GM12878 (cell line): Measurements from ENCODE around the gene NFYB. TPM values are rescaled to one million over a fixed set of nuclear protein-coding genes. Genes with fewer than 3 reads are reported as not detected.
A peak's percentile ranks its signal among the peaks of the same experiment; 100 is the strongest.

Source experiments
- ATAC-seq: fragments of 200-7000 bp; cut with Tn5 transposase; 3 replicates; pipeline ENCODE4 v1.9.1; 2020; ENCODE audit warnings: mild to moderate bottlenecking, moderate library complexity
- Bru-seq: library from RNA; stranded (reverse); fragments of 400-500 nt; gene quantifications from one replicate; lab custom pipeline; 2021; lab: Mats Ljungman, UMichigan
- BruChase-seq, 2 experiments: library from RNA; stranded (reverse); fragments of 400-500 nt; gene quantifications; one replicate each; lab custom pipeline; 2021; lab: Mats Ljungman, UMichigan
- BruUV-seq: library from RNA; stranded (reverse); fragments of 400-500 nt; replicated peaks from 2 replicates; lab custom pipeline; 2021; lab: Mats Ljungman, UMichigan
- CTCF ChIA-PET: fragments of 300-600 bp; sonication (Branson Sonifier 250); formaldehyde crosslinking; extraction: SDS; loops from one replicate; lab custom pipeline; 2021; ENCODE audit warnings: inconsistent platforms; lab: Yijun Ruan, JAX
- POLR2A ChIA-PET: fragments of 350-600 bp; formaldehyde crosslinking; extraction: SDS; loops from one replicate; lab custom pipeline; 2021; ENCODE audit warnings: inconsistent platforms; lab: Charles Lee
- RAD21 ChIA-PET: fragments of 300-600 bp; sonication (Branson Sonifier 250); formaldehyde crosslinking; loops from one replicate; lab custom pipeline; 2023; ENCODE audit warnings: antibody characterized with exemption; ENCODE audit not compliant: unreplicated experiment; lab: Charles Lee
- SMC1A ChIA-PET: fragments of 300-600 bp; sonication (Branson Sonifier 250); formaldehyde crosslinking; loops from one replicate; lab custom pipeline; 2023; ENCODE audit not compliant: unreplicated experiment, uncharacterized antibody; lab: Charles Lee
- DNase-seq: peaks from one replicate; pipeline ENCODE4 v3.0.0-alpha.2; 2011; ENCODE audit warnings: low read depth, low spot score
- FAIRE-seq: peaks from 3 replicates; lab custom pipeline; 2011; peaks lifted over from hg19 to GRCh38; lab: Jason Lieb, UNC
- H2AFZ ChIP-seq: 2 replicates; pipeline ENCODE4 v1.6.0; 2011; ENCODE audit warnings: low read depth, low read length, control low read depth; ENCODE audit not compliant: control insufficient read depth
- H3K27ac ChIP-seq: 2 replicates; pipeline ENCODE4 v1.5.1; 2011; ENCODE audit warnings: control low read depth; ENCODE audit not compliant: control insufficient read depth, insufficient read depth
- H3K27me3 ChIP-seq, 2 experiments: replicated peaks in 1 of 2; 2 replicates each; pipeline versions ENCODE4 v1.6.0 to v1.6.1; 2011; ENCODE audit warnings: low read length in 1 of 2; ENCODE audit not compliant: control insufficient read depth in 2 of 2, insufficient read depth in 2 of 2
- H3K36me3 ChIP-seq, 2 experiments: 2 replicates each; pipeline ENCODE4 v1.5.1; 2011; ENCODE audit warnings: low read length in 1 of 2; ENCODE audit not compliant: control insufficient read depth in 2 of 2, insufficient read depth in 2 of 2
- H3K4me1 ChIP-seq: 2 replicates; pipeline ENCODE4 v1.6.1; 2011; ENCODE audit warnings: mild to moderate bottlenecking, low read length, moderate library complexity, mixed read lengths; ENCODE audit not compliant: control insufficient read depth, insufficient read depth
- H3K4me2 ChIP-seq: 2 replicates; pipeline ENCODE4 v1.6.0; 2011; ENCODE audit warnings: control low read depth; ENCODE audit not compliant: control insufficient read depth, insufficient read depth
- H3K4me3 ChIP-seq: fragments of 200-600 bp; sonication (generic); 2 replicates; pipeline ENCODE4 v1.5.1; 2016
- H3K79me2 ChIP-seq: 2 replicates; pipeline ENCODE4 v1.6.0; 2011; ENCODE audit warnings: low read length; ENCODE audit not compliant: control insufficient read depth, insufficient read depth
- H3K9ac ChIP-seq: 2 replicates; pipeline ENCODE4 v1.8.0; 2011; ENCODE audit warnings: low read length, control low read depth, mixed read lengths; ENCODE audit not compliant: control insufficient read depth, insufficient read depth
- H3K9me3 ChIP-seq: replicated peaks from 3 replicates; pipeline ENCODE4 v1.5.1; 2011; ENCODE audit warnings: mild to moderate bottlenecking, low read length; ENCODE audit not compliant: control insufficient read depth, insufficient read depth
- H4K20me1 ChIP-seq: 2 replicates; pipeline ENCODE4 v1.6.0; 2011; ENCODE audit not compliant: control insufficient read depth, insufficient read depth
- CEBPZ ChIP-seq: fragments of 150-350 bp; IDR thresholded peaks from 2 replicates; pipeline ENCODE4 v1.6.1; 2016; ENCODE audit warnings: low read depth, low read length
- IKZF2 ChIP-seq, 2 experiments: fragments of 450-650 bp; IDR thresholded peaks; 2 replicates each; pipeline ENCODE4 v1.6.1; 2017; ENCODE audit warnings: mild to moderate bottlenecking in 2 of 2, moderate library complexity in 2 of 2
- IRF3 ChIP-seq: fragments of 450-650 bp; IDR thresholded peaks from 2 replicates; pipeline ENCODE4 v1.6.1; 2014; ENCODE audit warnings: mild to moderate bottlenecking
- NFYA ChIP-seq: IDR thresholded peaks from 2 replicates; pipeline ENCODE4 v1.6.1; 2011; ENCODE audit warnings: low read depth, mild to moderate bottlenecking, low read length, improper control_type of control experiment, borderline replicate concordance
- SMARCA5 ChIP-seq: fragments of 450-650 bp; IDR thresholded peaks from 2 replicates; pipeline ENCODE4 v1.6.1; 2017; ENCODE audit warnings: mild to moderate bottlenecking
- ZNF274 ChIP-seq: IDR thresholded peaks from one replicate; pipeline ENCODE4 v1.8.0; 2011; ENCODE audit not compliant: insufficient read length, insufficient read depth
- ZNF384 ChIP-seq: IDR thresholded peaks from 2 replicates; pipeline ENCODE4 v1.6.1; 2012; ENCODE audit warnings: low read depth, mild to moderate bottlenecking, low read length, improper control_type of control experiment, borderline replicate concordance
- WGBS: methylation state at CpG from one replicate; pipeline ENCODE4 v1.1.6; 2016; ENCODE audit warnings: low lambda C conversion rate; ENCODE audit not compliant: insufficient replicate concordance, insufficient coverage; ENCODE audit errors: missing lambda C conversion rate; 5-methylcytosine and 5-hydroxymethylcytosine counted together
- in situ Hi-C: fragments of 300-500 bp; cut with MboI; formaldehyde crosslinking; loops from 9 replicates; pipeline ENCODE4 v1.14.3; 2018; ENCODE audit warnings: mixed read lengths
- intact Hi-C: fragments of 100-400 bp; cut with micrococcal nuclease; formaldehyde crosslinking; loops from one replicate; pipeline ENCODE4 v1.14.2; 2022; ENCODE audit not compliant: unreplicated experiment
- long read RNA-seq, 2 experiments: library from polyadenylated mRNA; unstranded; transcript quantifications; one replicate each; pipeline ENCODE4 v2.0.0, GENCODE V29; 2019 to 2020
- polyA minus RNA-seq, 3 experiments: library from RNA; depleted of rRNA, polyadenylated mRNA; stranded (reverse); fragments of >200 nt; gene quantifications; 2 replicates each; pipeline ENCODE4 v1.2.3, GENCODE V29; 2011
- polyA plus RNA-seq, 11 experiments: library from polyadenylated mRNA; depleted of rRNA in 4 of 11; unstranded in 6 of 11; stranded (reverse) in 5 of 11; fragments of >200 nt; fragmentation: Nextera tagmentation in 4 of 11; fragmentation: Illumina TruSeq in 1 of 11; extraction: Ambion mirVana in 4 of 11; extraction: Trizol in 1 of 11; gene quantifications; 1 replicate in 1 of 11; 2 replicates in 10 of 11; pipeline versions ENCODE4 v1.2.1 to v1.2.3, GENCODE V29; 2011 to 2016; ENCODE audit warnings: inconsistent platforms in 2 of 11, missing spikeins in 2 of 11, low read depth in 1 of 11
- total RNA-seq, 4 experiments: library from RNA; depleted of rRNA in 3 of 4; stranded (reverse); fragments of >200 nt in 3 of 4; fragmentation: Illumina TruSeq in 1 of 4; extraction: Trizol in 1 of 4; gene quantifications; 2 replicates each; pipeline versions ENCODE4 v1.2.1 to v1.2.3, GENCODE V29; 2013 to 2021

Gene NFYB
- total RNA-seq (2013; cell fraction: nucleolus; rRNA removed): 11.8 and 17.6 TPM in 2 replicates
- total RNA-seq (2014; rRNA removed) (13.8 and 15.3 TPM in 2 replicates), total RNA-seq (2014; rRNA removed; fragmentation: Illumina TruSeq; extraction: Trizol) (25.1 and 26.9 TPM in 2 replicates), total RNA-seq (2021) (18.4 and 20.3 TPM in 2 replicates), polyA plus RNA-seq (2011; rRNA removed) (28.8 and 57.3 TPM in 2 replicates), polyA plus RNA-seq (2014; fragmentation: Illumina TruSeq; extraction: Trizol) (34.0 and 43.3 TPM in 2 replicates), polyA plus RNA-seq (2014; fragmentation: Nextera tagmentation; extraction: Ambion mirVana) (10 to 100 TPM; 27.5 to 42.3 TPM), polyA plus RNA-seq (2014; rRNA removed) (21.6 and 21.8 TPM in 2 replicates), polyA plus RNA-seq (2016; fragmentation: Nextera tagmentation; extraction: Ambion mirVana) (10 to 100 TPM; 29.3 to 29.9 TPM), polyA minus RNA-seq (2011; rRNA and poly(A)+ RNA removed) (9.1 and 15.4 TPM in 2 replicates), Bru-seq, nascent RNA (percentile 73 among the genes with signal in this experiment), BruChase-seq, experiment 1, labeled RNA remaining after a 6-hour chase (percentile 62 among the genes with signal in this experiment), BruChase-seq, experiment 2, labeled RNA remaining after a 2-hour chase (percentile 68 among the genes with signal in this experiment)
- polyA plus RNA-seq (2011; ENCODE audit: low read depth): 5.5 TPM
- polyA plus RNA-seq (2011; cell fraction: cytosol; rRNA removed): 7.9 and 8.5 TPM in 2 replicates
- polyA plus RNA-seq (2011; cell fraction: nucleus; rRNA removed): 13.2 and 13.9 TPM in 2 replicates
- polyA plus RNA-seq (2012): 14.9 and 18.4 TPM in 2 replicates
- polyA minus RNA-seq (2011; cell fraction: cytosol; rRNA and poly(A)+ RNA removed): 8.4 and 11.4 TPM in 2 replicates
- 5.6 and 10.0 TPM in 2 replicates for polyA minus RNA-seq (2011; cell fraction: nucleus; rRNA and poly(A)+ RNA removed)
- long read RNA-seq, experiment 1, transcript NFYB-201 (8 exons, 3,512 nt): major isoform, 16 of 18 reads
- long read RNA-seq, experiment 1, partial matches to known transcripts: 0 of 18 reads
- long read RNA-seq, experiment 1, other reads (novel, unspliced or antisense): 2 of 18 reads
- long read RNA-seq, experiment 2, transcript NFYB-201 (8 exons, 3,512 nt): major isoform, 177 of 204 reads
- long read RNA-seq, experiment 2, partial matches to known transcripts: 10 of 204 reads
- long read RNA-seq, experiment 2, other reads (novel, unspliced or antisense): 17 of 204 reads

GRCh38 chr12:104137902-104138796 is at the start of gene NFYB:
TSS of gene NFYB (minus strand) at chr12:104138210. CDS start at chr12:104135453, 2,757 bp downstream.
- DNase-seq (peak; percentile 83), FAIRE-seq (peak; percentile 82), ATAC-seq (peak; percentile 96)
- SMC1A ChIA-PET: interaction anchor here (0.6 to 1.8 kb wide), 5 partner anchors 29 to 1071 kb away, joined by 3 to 7 read pairs (median 4); partner anchors contain the start of gene HCFC2
- RAD21 ChIA-PET: interaction anchor here (0.6 to 1.4 kb wide), 6 partner anchors 70 to 1189 kb away, joined by 3 to 5 read pairs (median 4); partner anchors contain the start of gene HSP90B1
- Histone ChIP-seq H3K9me3 (no peaks in the 10 kb centered on the region), H3K79me2 (peaks cover 27% of the 10 kb centered on the region), H3K9ac (peak within 1 kb of the TSS; percentile 90), H3K4me1 (peaks cover 3% of the 10 kb centered on the region; the same call in 1 of the 2 replicates), H3K4me2 (peak within 1 kb of the TSS; percentile 78), H3K36me3 (peaks cover 0 to 6% of the 10 kb centered on the region in 2 experiments; a peak in 1 of 4 replicates), H3K4me3 (peak within 1 kb of the TSS; percentile 88), H4K20me1 (no peaks in the 10 kb centered on the region), H3K27me3 (no peaks in the 10 kb centered on the region), H2AFZ (peak within 1 kb of the TSS; percentile 72), H3K27ac (peak within 1 kb of the TSS; percentile 89)
- intact Hi-C loops: no loop called here
- no TSS peak for BruUV-seq
- WGBS: 6% methylated on average over 69 of the region's 111 CpGs
- POLR2A ChIA-PET: interaction anchor here (0.5 to 1.2 kb wide), 8 partner anchors 9 to 972 kb away, joined by 3 to 10 read pairs (median 4); partner anchors contain the start of genes HCFC2 and HSP90B1
- CTCF ChIA-PET: interaction anchor here (1.2 to 1.8 kb wide), 3 partner anchors 29 to 254 kb away, joined by 3 to 7 read pairs (median 4); no protein-coding TSS in a partner anchor
- in situ Hi-C loops: no loop called here
- 0 out of 4 replicates have a peak, but pooled peaks of 1 of the 2 experiments have one; percentile 25 for TF ChIP-seq IKZF2 (IDR thresholded peaks at IDR 0.05)
- TF ChIP-seq SMARCA5: 0 out of 2 replicates have a peak, but pooled peaks have one; percentile 6
- TF ChIP-seq CEBPZ: no peak
- TF ChIP-seq ZNF274: no peak
- peak; percentile 52; the same call in 1 of the 2 replicates for TF ChIP-seq IRF3
- TF ChIP-seq NFYA: peak; percentile 49; the same call in 1 of the 2 replicates
- no peak for TF ChIP-seq ZNF384
